NCI-H69 (cell line): ENCODE data around the gene VSNL1.
A peak's percentile ranks its signal among the peaks of the same experiment; 100 is the strongest.
"Not testable (repeated sequence)": the region's sequence is repeated elsewhere in the genome, so short reads cannot be mapped to it uniquely, and the experiment has no call there.

Experiments
- DNase-seq: peaks from one replicate; lab custom pipeline; 2025; lab: John Stamatoyannopoulos, UW

The VSNL1 gene

DNA sequence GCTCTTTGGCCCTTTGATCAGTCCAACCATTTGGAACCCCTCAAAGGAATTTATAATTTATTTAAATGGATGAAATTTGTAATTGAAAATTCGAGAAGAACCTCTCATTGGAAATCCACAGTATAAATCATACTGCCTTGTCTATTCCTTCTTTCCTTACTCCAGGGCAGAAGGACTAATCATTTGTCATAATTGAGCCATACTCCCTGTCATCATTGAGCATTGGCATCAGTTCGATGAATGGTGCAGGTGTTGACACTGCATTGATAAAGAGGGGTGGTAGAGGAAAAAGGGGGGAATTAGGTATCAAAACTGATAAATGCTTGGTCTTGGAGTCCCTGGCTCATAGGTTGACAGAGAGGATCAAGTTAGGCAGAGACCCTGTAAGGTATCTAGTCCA, 2.0 kb downstream of the VSNL1 start:
- DNase-seq: no peak

DNA sequence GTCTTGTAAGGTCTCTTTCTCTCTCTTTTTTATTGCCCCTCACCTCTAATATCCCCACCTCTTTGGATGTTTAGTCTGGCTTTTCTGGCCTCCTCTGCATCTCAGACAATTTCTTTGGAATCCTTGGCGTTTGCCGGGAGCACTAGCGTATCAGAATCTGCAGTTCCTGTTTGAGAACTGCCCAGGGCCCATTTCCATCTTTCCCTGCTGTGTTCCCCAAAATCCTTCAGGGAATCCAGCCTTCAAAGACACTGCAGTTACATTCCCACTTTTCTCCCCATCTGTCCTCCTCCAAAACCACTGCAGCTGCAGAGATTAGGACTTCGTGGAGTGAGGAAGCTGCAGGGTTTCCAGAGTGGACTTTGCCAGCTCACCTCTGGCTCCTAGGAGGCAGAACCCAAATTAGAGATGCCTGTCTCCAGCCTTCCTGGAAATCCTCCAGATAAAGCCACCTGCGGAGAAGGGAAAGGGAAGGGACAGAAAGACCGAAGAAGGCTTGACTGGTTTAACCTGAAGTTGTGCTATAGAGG, 2.7 kb downstream of the VSNL1 start:
- no peak for DNase-seq

DNA sequence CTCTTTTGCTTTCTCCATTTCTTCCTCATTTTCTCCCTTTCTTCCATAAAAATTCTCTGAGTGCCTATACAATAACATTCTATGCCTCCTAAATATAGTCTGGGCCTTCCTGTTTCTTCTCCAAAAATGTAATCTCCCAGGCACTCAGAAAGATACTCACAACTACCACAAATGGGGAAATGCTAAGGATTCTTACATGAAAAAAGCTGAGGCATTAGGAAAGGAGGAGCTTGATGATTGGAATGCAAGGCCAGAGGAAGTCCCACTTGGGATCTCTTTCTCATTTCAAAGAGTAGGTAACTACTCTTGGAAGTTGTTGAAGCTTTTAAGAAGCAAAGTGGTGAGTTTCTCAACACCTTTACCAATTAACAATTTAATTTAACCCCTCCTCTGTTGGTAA, 3.4 kb downstream of the VSNL1 start:
- no peak for DNase-seq

DNA sequence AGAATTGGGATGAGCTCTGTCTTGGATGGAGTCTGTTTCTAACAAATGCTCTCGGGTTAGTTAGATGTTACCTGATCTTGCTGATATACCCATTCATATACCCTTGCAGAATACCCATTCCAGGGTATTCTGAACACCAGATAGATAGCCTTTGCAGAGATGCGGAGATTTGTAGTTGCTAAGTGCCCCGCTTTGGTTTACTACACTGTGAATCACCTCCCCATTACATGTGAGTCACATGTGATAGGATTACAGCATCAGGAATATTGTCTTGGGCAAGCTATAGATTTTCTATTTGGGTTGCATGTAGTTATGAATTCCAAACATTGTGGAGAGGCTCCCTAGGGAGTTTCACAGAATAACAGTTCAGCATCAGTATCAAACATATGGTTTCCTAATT, 3.8 kb downstream of the VSNL1 start:
- no peak for DNase-seq

DNA sequence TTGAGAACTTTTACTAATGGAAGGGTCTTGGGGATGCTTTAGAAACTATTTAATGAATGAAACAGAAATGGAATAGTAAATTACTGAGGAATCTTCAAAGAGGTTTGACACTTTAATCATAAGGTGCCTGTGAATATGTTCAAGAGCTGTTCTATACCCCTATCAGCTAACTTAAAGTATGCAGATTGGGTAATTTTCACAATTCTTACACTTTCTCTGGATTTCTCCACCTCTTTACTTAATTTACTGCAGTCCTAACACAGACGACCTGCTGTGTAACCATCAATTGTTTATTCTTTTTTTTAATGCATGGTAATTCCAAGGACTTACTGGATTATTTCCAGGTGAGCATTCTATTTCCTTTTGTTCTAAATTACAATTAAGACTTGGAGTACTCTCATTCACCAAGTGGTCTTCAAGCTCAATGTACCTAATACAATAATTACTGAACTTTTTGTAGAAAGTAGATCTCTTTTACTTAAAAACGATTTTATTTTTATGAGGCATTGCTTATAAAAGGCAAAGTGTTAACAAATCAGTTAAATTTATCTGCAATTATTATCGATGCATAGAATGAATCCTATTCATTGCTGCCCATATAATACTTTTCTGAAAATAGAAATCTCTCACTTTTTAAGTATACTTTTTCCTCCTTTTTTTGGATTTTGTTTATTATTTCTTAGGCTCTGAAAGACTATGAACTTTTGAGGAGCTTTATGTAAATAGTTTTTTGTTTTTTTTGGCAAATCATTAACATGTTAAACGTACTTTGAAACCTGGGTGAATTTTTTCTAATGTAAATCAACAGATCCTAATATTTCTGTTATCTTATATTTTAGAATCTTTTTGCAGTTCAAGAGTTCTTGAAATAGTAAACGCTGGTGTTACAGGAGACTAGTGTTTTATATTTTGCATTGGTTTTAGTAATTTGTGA, 5.5 kb downstream of the VSNL1 start:
- DNase-seq: no peak

DNA sequence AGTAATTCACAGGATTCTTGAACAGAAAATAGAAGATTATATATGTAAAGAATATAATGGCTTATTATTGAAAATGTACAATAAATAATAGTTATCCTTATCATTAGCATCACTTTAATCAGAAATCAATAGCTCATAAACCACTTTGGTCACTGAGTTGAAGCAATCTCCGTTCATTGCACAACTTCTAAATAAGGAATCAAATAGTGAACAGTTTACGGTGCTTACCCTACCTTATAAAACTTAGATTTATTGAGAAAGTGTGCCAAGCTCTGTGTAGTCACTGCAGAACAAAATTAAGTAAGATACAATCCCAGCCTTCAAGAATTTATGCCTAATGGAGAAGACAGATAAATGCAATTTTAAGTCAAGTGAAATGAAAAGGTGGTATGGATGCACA, 6.7 kb downstream of the VSNL1 start:
- no peak for DNase-seq

DNA sequence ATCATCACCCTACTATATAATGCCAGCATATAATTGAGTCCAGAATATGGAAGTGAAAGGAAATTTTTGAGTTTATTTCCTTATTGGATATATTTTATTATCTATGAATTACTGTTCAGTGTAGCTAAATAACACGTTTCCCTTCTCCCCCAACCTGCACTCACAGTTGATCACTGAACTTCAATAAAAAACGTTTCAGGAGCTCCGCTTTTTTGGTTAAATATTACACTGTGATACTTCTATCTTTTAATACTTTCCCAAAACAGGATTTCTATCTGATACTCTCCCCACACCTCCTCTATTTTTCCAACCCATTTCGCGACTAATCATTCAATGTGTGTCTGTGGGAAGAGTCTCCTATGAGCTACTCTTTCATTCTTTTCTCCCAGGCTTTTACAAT, 7.2 kb downstream of the VSNL1 start:
- no peak for DNase-seq

DNA sequence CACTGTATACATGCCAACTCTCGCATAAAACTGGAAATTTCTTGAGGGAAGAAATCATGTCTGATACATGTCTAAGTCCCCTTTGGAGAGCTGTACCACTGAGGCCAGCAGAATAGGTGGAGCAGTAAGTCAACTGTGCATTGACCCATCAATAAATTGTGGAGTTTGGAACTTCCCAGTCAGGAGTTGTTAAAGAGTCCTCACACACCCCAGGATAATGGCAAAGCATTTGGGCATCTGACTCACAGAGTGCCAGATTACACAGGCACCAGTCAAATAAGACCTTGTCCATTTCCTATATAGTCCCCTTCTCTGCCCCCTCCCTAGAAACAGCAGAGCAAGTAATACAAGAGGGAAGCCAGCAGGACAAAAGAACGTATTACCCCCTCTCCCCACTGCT, 10.4 kb downstream of the VSNL1 start:
- DNase-seq: no peak

DNA sequence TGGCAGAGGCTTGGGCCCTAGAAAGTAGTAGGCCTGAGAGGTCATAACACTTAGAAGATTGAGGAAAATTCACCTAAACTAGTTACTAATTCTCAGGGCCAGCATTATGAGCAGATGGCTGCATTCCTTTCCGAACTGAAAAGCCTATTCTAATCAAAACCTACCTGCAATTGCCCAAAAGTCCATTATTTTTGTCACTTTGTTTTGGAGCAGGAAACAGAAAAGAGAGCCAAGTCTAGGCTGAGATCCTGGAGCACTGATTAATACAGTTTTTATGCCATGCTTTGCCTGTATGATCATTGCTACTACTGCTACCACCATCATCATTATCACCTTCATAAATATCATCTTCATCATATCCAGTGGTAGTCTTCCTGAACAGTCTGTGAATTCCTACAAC, 14.7 kb downstream of the VSNL1 start:
- no peak for DNase-seq

DNA sequence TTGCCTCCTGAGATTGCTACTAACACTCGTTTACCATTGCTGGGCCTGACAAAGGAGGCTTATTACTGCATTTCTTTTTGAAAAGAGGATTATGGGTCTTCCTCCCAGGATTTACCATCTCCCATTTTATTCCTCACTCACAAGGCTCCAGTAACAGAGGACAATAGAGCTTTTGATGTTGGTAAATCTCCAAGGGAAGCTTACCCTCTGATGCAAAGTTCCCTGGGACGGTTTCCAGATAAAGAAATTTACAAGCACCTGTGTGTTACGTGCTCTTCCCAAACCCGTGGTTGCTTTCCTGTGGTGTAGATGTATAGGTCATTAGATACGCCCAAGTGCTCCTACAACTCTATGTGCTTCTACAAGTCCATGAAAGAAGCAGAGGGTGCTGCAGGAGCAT, 17.1 kb downstream of the VSNL1 start:
- DNase-seq: no peak

DNA sequence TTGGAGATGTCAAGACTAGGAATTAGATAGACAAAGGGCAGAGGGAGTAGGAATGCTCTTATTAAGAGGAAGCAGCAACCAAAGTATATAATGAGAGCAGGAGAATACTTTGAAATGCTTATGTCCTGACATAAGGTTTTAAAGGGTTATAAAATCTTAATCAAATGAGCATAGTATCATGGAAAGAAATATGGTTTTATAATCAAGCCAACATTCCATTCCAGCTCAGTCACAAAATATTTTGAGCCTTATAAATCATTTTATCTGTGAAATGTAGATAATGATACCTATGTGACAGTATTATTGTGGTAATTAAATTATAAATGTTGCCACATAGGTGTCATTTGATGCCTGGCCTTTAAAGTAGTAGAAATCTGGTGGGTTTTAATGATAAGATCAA, 17.6 kb downstream of the VSNL1 start:
- DNase-seq: no peak

DNA sequence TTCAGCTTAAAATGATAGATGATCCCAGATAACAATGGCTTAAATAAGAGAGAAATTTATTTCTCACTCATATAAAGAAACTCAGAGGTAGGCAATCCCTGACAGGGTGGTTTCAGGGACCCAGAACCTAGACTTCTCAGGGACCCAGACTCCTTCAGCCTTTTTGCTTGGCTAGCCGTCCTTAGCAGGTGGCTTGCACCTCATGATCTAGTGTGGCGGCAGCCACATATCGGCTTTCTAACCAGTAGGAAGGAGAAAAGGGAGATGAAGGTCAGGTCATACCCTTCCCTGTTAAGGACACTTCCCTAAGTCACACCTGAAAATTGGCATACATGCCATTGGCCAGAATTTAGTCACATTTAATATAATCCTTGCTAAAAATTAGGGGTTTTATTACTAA, 18.4 kb downstream of the VSNL1 start:
- DNase-seq: no peak

DNA sequence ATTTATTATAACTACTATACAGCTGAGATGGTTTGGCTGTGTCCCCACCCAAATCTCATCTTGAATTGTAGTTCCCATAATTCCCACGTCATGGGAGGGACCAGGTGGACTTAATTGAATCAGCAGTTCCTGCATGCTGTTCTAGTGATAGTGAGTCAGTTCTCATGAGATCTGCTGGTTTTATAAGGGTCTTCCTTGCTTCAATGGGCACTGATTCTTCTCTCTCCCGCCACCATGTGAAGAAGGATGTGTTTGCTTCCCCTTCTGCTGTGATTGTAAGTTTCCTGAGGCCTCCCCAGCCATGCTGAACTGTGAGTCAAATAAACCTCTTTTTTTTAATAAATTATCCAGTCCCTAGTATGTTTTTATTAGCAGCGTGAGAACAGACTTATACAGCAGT, 25.2 kb downstream of the VSNL1 start:
- DNase-seq: not testable (repeated sequence)

DNA sequence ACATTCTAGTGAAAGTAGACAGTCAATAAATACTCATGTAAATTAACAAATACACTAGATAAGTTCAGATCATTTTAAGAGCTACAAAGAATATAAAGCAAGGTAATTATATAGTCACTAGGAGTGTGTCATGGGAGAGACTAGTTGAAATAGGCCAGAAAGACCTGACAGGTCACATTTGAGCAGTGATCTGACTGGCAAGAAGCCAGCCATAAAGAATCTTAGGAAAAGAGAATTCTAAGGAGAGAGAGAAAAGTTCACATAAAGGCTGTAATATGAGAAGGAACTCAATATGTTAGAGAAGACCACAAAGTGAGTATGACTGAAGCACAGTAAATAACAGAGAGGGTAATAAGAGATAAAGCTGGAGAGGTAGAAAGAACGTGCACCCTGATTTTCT, 31.2 kb downstream of the VSNL1 start:
- no peak for DNase-seq

DNA sequence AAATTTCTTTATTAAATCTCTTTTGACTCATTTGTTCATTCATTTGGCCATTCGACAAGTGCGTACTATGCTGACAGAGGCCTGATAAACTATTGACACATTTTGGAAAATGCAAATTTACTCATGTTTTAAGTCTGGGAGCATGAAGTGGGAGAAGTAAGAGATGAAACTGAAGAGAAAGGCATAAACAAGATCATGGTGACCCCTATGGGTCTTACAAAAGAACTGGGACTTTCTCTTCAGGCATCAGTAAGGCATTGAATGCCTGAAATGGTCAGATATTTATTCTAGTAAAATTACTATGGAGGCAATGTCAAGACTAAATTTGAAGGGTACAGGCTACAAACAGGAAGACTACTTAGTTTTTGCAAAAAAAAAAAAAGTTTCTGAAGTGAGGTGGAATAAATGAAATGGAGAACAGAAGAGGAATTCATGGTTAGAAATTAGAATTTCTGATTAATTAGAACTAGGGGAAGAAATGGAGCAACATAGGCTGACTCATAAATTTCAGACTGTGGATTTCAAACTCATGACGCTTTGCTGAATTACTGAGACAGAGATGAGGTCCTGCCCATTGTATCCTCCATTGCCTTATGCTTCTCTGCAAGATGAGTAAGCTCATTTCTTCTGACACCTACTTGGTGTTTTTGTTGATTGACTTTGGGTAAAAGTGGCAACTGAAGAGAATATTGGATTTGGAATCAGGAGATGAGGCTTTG, 32.7 kb downstream of the VSNL1 start:
- DNase-seq: no peak

DNA sequence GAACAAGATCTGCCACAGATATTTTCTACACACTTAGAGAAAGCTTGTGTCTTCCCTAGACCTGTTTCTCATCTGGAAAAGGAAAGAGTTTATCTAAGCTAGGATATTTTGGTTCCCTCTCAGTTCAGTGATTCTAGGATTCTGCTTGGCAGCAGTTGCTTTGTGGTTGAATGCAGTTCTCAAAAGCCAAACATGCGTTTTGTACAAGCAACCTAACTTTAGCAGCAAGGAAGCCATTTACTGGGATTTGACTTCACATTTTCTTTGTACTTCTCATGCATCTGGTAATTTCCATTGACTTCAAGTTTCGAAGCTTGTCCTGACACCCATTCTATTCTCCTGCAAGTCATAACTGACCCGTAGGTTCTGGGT, 33.3 kb downstream of the VSNL1 start:
- no peak for DNase-seq

DNA sequence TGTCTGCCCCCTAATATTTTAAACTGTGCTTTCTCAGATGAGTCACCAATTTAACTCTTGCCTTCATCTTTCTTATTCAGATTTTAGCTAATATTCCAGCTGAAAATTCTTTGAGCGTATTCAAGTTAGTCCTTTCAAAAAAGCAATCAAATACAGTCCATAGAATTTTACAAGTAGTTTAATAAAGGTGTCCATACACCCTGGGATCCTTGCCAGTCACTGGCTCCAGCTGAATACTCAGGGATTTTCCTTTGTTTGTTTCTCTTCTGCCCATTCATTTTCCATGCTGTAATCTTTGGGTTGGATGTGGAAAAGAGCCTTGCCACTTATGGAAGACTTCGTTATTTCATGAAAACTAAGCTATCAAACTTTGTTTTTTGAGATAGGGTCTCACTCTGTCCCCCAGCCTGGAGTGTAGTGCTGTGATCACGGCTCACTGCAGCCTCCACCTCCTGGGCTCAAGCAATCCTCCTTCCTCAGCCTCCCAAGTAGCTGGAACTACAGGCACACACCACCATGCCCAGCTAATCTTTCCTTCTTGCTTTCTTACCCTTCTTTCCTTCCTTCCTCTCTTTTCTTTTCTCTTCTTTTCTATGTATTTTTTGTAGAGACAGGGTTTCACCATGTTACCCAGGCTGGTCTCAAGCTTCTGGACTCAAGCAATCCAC, 34.0 kb downstream of the VSNL1 start:
- DNase-seq: no peak

DNA sequence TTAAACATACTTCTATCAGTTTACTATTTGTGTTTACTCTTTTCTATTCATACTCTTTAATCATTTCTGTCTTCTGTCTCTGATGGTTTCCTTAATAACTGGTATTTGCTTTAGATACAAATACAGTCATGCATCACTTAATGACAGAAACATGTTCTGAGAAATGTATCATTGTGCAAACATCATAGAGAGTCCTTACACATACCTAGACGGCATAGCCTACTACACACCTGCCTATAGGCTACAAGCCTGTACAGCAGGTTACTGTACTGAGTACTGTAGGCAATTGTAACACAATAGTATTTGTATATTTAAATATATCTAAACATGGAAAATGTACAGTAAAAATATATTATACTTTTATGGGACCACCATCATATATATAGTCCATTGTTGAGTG, 36.3 kb downstream of the VSNL1 start:
- no peak for DNase-seq

DNA sequence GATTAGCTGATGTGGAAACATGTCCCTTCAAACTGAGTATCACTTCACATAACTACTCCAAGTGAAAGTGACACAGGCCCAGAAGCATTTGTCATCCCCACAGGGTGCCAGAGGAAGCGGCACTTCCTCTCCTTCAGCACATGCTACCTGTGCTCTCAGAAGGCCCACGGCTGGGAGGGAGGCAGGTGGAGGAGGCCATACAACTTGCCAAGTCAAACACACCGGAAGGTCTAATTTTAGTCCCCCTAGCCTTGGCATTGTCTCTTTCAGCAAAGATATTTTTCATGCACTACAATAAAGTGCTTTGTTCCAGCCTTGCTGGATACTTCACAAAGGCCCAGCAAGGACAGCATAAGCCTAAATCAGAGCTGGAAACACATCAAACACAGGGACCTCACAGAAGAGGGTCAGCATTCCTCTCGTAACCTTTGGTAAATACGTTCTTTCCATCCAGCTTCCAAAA, 38.0 kb downstream of the VSNL1 start:
- peak; percentile 60 for DNase-seq

DNA sequence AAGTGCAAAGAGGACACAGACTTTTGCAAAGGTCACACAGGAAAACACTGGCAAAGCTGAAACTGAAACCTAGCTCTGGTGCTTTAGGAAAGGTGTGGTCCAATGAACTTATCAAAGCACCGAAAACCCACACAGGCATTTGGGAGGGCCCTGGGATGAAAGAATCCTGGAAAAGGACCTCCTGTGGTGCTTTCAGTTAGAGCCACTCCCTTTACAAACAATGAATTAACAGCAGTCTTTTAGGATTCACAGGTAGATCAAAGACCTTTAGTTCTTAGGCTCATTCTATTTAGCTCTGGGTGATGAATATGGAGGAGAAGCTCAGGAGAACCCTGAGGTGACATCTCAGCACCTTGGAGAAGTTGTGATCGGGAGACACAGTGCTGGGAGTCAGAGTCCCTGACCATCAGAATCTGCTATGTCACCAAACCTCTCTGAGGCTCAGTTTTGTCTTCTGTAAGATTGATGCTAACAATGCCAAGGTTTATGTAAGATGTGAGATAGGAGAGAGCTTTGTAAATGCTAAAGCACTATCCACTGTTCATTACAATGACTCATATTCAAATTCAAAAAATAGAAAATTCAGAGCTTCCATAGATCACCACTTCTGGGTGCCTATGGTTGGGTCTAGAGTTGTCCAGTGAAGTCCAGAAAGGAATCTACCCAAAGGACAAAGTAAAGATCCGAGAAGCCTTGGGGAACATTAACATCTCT, 39.3 kb downstream of the VSNL1 start:
- peak; percentile 3 for DNase-seq

DNA sequence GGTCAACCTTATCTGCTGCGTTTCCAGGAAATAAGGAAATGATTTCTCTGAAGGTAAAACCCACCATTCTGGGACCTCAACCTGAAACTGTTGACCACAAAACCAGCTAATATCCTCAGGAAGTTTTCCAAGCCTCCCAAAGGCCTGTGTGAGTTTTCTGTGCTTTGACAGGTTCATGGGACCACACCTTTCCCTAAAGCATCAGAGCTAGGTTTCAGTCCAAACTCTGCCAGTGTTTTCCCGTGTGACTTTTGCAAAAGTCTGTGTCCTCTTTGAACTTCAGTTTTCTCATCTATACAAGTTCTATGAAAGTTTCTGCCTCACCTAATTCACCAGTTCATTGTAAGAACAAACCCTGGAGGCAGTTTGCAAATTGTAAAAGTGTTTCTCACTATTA, 39.8 kb downstream of the VSNL1 start:
- DNase-seq: no peak

DNA sequence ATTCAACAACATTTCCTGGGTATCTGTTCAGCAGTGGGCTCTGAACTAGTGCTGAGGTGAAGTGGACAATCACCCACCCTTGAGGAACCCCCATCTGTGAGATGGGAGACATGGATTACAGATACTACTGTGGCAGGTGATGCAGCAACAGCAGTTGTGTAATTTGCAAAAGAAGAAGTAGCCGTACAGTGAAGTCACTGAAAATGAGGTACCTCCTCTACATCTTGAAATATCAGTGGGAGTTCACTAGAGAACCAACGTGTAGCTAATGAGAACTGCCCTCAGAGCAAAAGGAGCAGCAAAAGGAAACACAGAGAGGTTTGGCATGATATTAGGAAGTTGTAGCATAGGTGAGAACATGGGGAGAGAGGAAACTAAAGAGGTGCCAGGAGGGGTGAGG, 41.3 kb downstream of the VSNL1 start:
- DNase-seq: no peak
